NCI-H345 (cell line): ENCODE measurements around the gene HES5.
A peak's percentile ranks its signal among the peaks of the same experiment; 100 is the strongest.

Source experiments
- DNase-seq: peaks from one replicate; lab custom pipeline; 2025; lab: John Stamatoyannopoulos, UW

The HES5 gene

GRCh38 chr1:2530513-2531361, 674 bp upstream of the HES5 start:
- DNase-seq = peak; percentile 83

GRCh38 chr1:2528966-2529783, 888 bp downstream of the HES5 start:
- DNase-seq = no peak

GRCh38 chr1:2528611-2528965, 1.5 kb downstream of the HES5 start:
- no peak for DNase-seq

GRCh38 chr1:2528016-2528415, 2.0 kb downstream of the HES5 start:
- DNase-seq = no peak

GRCh38 chr1:2527556-2527860, 2.6 kb downstream of the HES5 start:
- DNase-seq = no peak

GRCh38 chr1:2526824-2527555, 3.1 kb downstream of the HES5 start:
- DNase-seq = no peak

GRCh38 chr1:2525920-2526823, 3.9 kb downstream of the HES5 start, which contains the start of gene PANK4:
TSS of gene PANK4 (minus strand) at chr1:2526596. CDS start at chr1:2526587, 9 bp downstream.
- DNase-seq = peak; percentile 95

- DNase-seq = no peak
These were observed 4.5 kb downstream of the HES5 start for GRCh38 chr1:2525572-2525919.

- DNase-seq = no peak
These were observed 6.0 kb downstream of the HES5 start for GRCh38 chr1:2523891-2524609.

GRCh38 chr1:2523191-2523890, 6.7 kb downstream of the HES5 start:
- no peak for DNase-seq

- DNase-seq = no peak
These were observed 7.8 kb downstream of the HES5 start for GRCh38 chr1:2522230-2522629.

- no peak for DNase-seq
These were observed 9.3 kb downstream of the HES5 start for GRCh38 chr1:2520806-2521205.

- DNase-seq = no peak
These were observed 9.9 kb downstream of the HES5 start for GRCh38 chr1:2520206-2520605.

- no peak for DNase-seq
These were observed 10.3 kb downstream of the HES5 start for GRCh38 chr1:2519729-2520128.

- DNase-seq = no peak
These were observed 10.9 kb downstream of the HES5 start for GRCh38 chr1:2519029-2519685.

- no peak for DNase-seq
These were observed 11.5 kb downstream of the HES5 start for GRCh38 chr1:2518528-2518927.

GRCh38 chr1:2517966-2518365, 12.1 kb downstream of the HES5 start:
- no peak for DNase-seq

- no peak for DNase-seq
These were observed 13.1 kb downstream of the HES5 start for GRCh38 chr1:2516946-2517345.

- DNase-seq = no peak
These were observed 13.9 kb downstream of the HES5 start for GRCh38 chr1:2516124-2516523.

GRCh38 chr1:2515763-2516080, 14.3 kb downstream of the HES5 start:
- DNase-seq = no peak
